Activated naive CD8-positive, alpha-beta T cell treated with anti-CD3 and anti-CD28 coated beads for 36 hours (primary cell): ENCODE results near the gene RHAG. TPM values are rescaled to one million over a fixed set of nuclear protein-coding genes. Genes with fewer than 3 reads are reported as not detected.
"Not testable (repeated sequence)": the region's sequence is repeated elsewhere in the genome, so short reads cannot be mapped to it uniquely, and the experiment has no call there.

ENCODE experiments used
- DNase-seq: peaks from one replicate; pipeline ENCODE4 v3.0.0; 2021
- H3K27ac Mint-ChIP-seq: one replicate; pipeline ENCODE4 v1.8.0; 2022; ENCODE audit warnings: mild to moderate bottlenecking, moderate library complexity, mixed read lengths
- H3K27me3 Mint-ChIP-seq: one replicate; pipeline ENCODE4 v1.8.0; 2022; ENCODE audit warnings: mild to moderate bottlenecking, mixed read lengths
- H3K36me3 Mint-ChIP-seq: one replicate; pipeline ENCODE4 v1.8.0; 2021; ENCODE audit warnings: mild to moderate bottlenecking, mixed read lengths
- H3K4me1 Mint-ChIP-seq: one replicate; pipeline ENCODE4 v1.8.0; 2021; ENCODE audit warnings: mixed read lengths
- H3K4me3 Mint-ChIP-seq: one replicate; pipeline ENCODE4 v1.8.0; 2022; ENCODE audit warnings: mild to moderate bottlenecking, moderate library complexity, mixed read lengths
- H3K9me3 Mint-ChIP-seq: one replicate; pipeline ENCODE4 v1.8.0; 2022; ENCODE audit warnings: mixed read lengths
- total RNA-seq, 2 experiments: library from RNA; stranded (reverse); gene quantifications; one replicate each; pipeline ENCODE4 v1.2.3, GENCODE V29; 2021

RHAG gene
- total RNA-seq, 2 experiments from 2014 or later: not detected

DNA sequence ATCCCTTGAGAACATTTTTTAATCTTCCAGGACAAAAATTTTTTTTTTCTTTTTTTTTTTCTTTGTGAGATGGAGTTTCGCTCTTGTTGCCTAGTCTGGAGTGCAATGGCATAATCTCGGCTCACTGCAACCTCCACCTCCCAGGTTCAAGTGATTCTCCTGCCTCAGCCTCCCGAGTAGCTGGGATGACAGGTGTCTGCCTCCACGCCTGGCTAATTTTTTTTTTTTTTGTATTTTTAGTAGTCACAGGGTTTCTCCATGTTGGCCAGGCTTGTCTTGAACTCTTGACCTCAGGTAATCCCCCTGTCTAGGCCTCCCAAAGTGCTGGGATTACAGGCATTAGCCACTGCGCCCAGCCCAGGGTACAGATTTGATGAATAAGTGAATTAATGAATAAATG is 22.5 kb downstream of the RHAG start:
- not testable (repeated sequence) for H3K4me3 Mint-ChIP-seq, H3K27ac Mint-ChIP-seq, H3K36me3 Mint-ChIP-seq, H3K9me3 Mint-ChIP-seq, DNase-seq, H3K4me1 Mint-ChIP-seq
- H3K27me3 Mint-ChIP-seq: peaks cover 16% of the 10 kb centered on the region

DNA sequence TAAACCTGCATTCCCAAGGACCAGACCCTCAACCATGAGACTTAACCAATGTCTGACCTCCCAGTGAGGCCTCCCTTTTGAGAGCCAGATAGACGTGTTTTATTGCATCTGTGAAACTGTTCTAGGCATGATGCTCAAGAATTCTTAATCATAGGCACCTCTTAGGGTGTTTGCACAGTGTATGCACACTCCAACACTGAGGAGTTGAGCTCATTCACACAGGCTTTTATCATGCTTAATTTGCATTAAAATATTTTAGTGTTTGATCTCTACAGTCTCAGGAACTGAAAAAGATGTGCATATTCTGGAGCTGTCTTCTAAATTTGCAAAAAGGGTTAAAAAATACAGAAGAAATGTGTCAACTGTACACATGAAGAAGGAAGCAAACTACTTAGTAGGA is 27.4 kb downstream of the RHAG start:
- no peak overlapping the region for H3K4me3 Mint-ChIP-seq
- no peaks in the 10 kb centered on the region for H3K36me3 Mint-ChIP-seq
- no peaks in the 10 kb centered on the region for H3K9me3 Mint-ChIP-seq
- H3K27ac Mint-ChIP-seq: no peak overlapping the region
- peaks cover 24% of the 10 kb centered on the region for H3K27me3 Mint-ChIP-seq
- no peaks in the 10 kb centered on the region for H3K4me1 Mint-ChIP-seq
- no peak for DNase-seq

DNA sequence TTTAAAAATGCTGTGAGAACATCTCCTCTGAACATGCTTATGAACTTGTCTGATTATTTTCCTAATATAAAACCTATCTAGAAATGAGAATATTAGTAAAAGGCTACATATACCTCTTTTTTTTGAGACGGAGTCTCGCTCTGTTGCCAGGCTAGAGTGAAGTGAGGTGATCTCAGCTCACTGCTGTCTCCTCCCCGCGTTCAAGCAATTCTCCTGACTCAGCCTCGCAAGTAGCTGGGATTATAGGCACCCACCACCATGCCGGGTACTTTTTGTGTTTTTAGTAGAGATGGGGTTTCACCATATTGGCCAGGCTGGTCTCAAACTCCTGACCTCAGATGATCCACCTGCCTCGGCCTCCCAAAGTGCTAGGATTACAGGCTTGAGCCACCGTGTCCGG is 28.4 kb downstream of the RHAG start:
- not testable (repeated sequence) for H3K36me3 Mint-ChIP-seq, H3K4me1 Mint-ChIP-seq, DNase-seq, H3K9me3 Mint-ChIP-seq, H3K4me3 Mint-ChIP-seq, H3K27ac Mint-ChIP-seq
- H3K27me3 Mint-ChIP-seq: peaks cover 22% of the 10 kb centered on the region

DNA sequence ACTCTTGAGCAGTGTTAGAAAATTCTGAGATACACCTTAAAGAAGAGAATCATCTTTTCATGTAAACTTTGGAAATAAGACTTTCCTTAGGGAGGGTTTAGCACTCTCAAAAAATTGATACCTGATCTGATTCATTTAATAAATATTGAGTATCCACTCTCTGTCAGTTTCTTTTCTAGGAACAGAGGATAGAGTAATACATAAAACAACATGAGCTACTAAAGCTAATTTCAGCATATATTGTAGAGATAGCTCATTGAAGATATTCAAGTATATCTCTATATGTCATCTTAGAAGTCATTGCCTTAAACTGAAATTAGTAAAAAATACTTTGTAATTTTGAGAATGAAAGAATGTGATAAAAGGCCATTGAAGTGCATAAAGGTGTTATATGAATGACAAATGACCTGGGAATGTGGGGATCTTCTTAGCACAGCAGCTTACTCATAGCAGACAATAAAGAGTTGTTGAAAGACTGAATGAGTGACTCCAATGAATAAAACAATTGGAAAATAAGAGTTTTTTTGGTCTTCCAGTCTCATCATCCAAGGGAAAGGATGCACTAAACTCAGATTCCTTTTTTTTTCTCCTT is 29.2 kb downstream of the RHAG start:
- no peak overlapping the region for H3K4me3 Mint-ChIP-seq
- H3K27me3 Mint-ChIP-seq: peaks cover 15% of the 10 kb centered on the region
- H3K27ac Mint-ChIP-seq: no peak overlapping the region
- no peaks in the 10 kb centered on the region for H3K4me1 Mint-ChIP-seq
- no peaks in the 10 kb centered on the region for H3K36me3 Mint-ChIP-seq
- H3K9me3 Mint-ChIP-seq: peaks cover 4% of the 10 kb centered on the region
- no peak for DNase-seq

DNA sequence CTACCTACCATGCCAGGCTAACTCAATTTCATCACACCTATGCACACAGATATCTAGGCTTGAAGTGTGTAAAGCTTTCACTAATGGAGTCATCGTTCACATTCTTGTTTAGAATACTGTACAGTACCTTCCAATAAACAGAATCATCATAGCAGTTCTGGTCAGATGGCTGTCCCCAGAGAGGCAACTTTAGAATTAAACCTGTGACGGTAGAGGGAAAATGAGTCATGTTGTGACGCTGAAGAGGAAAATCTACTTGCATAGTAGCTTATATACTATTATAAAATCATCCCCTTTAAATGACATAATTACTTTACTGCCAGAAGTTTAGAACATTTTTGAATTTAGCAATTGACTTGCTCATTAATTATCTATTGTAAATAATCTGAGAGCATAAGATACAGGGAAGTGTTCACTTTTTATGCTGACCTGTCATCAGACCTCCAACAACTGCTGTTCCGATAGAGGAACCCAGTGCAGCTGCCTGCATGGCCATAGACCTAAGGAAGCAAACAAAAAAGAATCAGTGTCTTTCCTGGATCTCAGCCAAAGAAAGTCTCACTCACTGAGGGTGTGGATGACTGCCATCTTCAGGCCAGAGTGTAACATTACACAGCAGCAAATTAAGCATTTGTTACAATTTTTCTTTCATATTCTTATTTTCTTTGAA is 29.8 kb downstream of the RHAG start:
- H3K36me3 Mint-ChIP-seq: no peaks in the 10 kb centered on the region

DNA sequence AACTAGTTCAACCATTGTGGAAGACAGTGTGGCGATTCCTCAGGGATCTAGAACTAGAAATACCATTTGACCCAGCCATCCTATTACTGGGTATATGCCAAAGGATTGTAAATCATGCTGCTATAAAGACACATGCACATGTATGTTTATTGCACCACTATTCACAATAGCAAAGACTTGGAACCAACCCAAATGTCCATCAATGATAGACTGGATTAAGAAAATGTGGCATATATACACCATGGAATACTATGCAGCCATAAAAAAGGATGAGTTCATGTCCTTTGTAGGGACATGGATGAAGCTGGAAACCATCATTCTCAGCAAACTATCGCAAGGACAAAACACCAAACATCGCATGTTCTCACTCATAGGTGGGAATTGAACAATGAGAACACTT is 32.6 kb downstream of the RHAG start:
- H3K9me3 Mint-ChIP-seq, DNase-seq, H3K27ac Mint-ChIP-seq, H3K4me3 Mint-ChIP-seq, H3K36me3 Mint-ChIP-seq, H3K4me1 Mint-ChIP-seq: not testable (repeated sequence)
- peaks cover 17% of the 10 kb centered on the region for H3K27me3 Mint-ChIP-seq

More for the DNA sequence above, 29.8 kb downstream of the RHAG start:
- Mint-ChIP-seq H3K9me3 (peaks cover 4% of the 10 kb centered on the region), H3K27ac (no peak overlapping the region), H3K4me1 (no peaks in the 10 kb centered on the region), H3K27me3 (peaks cover 14% of the 10 kb centered on the region), H3K4me3 (no peak overlapping the region)
- peak; percentile 6 for DNase-seq

DNA sequence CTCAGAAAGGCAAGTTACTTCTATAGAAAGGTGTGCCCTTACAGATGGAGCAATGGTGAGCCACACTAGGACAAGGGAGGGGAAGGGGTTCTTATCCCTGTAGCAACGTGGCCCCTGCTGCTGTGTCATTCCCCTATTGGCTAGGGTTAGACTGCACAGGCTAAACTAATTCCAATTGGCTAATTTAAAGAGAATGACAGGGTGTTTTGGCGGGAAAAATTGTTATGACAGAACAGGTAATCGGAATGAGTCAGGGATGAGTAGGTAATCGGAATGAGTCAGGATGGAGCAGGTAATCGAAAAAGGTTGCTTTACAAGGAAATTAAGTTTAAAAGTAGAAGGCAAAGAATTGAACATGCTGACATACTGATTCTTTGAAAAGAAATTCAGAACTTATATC is 49.4 kb downstream of the RHAG start:
- not testable (repeated sequence) for H3K27ac Mint-ChIP-seq, H3K36me3 Mint-ChIP-seq, H3K4me1 Mint-ChIP-seq, H3K27me3 Mint-ChIP-seq, DNase-seq, H3K4me3 Mint-ChIP-seq, H3K9me3 Mint-ChIP-seq

DNA sequence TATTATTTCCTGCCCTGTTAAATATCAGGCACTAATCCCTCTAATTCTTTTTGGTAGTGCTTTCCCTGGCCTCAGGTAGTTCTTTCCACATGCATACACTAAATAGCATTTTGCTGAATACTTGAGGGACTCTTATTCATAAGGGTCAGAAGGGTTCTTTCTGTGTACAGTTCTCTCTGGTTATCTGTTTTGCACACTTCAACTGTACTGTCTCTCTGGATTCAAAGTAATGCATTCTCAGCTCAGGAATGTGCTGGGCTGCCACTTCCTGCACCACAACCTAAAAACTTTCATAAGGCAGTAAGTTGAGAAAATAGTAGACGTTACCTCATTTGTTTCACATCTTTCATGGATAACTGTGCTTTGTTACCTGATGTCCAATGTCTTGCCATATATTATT is 54.1 kb downstream of the RHAG start:
- DNase-seq: no peak
- Mint-ChIP-seq H3K27me3 (peaks cover 15% of the 10 kb centered on the region), H3K36me3 (no peaks in the 10 kb centered on the region), H3K27ac (no peak overlapping the region), H3K4me3 (no peak overlapping the region), H3K9me3 (peaks cover 3% of the 10 kb centered on the region), H3K4me1 (no peaks in the 10 kb centered on the region)

DNA sequence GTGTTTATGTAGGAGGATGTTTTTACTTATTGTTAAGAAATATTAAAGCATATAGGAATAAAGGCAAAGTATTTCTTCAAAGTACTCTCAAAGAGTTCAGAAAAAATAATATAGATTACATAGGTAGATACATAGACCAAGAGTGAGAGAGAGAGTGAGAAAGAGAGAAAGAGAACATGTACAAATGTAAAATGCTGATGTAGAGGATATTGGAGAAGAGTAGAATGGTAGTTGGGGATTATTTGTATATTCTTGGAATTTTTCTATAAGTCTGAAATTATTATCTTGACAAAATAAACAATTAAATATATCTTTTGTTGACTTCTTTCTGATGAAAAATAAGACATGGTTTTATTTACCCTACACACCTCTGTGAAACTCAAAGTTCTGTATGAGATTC is 57.0 kb downstream of the RHAG start:
- DNase-seq: no peak
- Mint-ChIP-seq H3K27ac (no peak overlapping the region), H3K4me1 (no peaks in the 10 kb centered on the region), H3K27me3 (peaks cover 15% of the 10 kb centered on the region), H3K4me3 (no peak overlapping the region), H3K9me3 (peaks cover 3% of the 10 kb centered on the region), H3K36me3 (no peaks in the 10 kb centered on the region)

DNA sequence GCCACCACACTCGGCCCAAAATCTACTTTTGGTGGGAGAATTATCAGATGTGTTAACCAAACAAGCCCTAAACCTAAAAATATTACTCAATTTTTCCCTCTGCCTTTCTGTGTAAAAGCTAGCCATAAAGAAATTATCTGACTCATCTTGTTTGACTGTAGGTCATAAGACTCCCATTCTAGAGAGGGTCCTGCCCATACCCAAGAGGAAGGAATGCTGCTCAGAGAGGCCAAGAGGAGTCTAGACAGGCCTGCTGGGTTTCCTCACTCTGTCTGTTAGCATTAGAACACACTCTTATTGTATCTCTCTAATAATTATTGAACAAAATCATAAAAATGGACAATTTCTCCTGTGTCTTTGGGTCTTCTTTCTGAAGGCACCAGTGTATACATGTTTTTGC is 60.0 kb downstream of the RHAG start:
- no peak overlapping the region for H3K27ac Mint-ChIP-seq
- no peak for DNase-seq
- peaks cover 7% of the 10 kb centered on the region for H3K27me3 Mint-ChIP-seq
- H3K9me3 Mint-ChIP-seq: peaks cover 3% of the 10 kb centered on the region
- no peaks in the 10 kb centered on the region for H3K36me3 Mint-ChIP-seq
- H3K4me1 Mint-ChIP-seq: no peaks in the 10 kb centered on the region
- H3K4me3 Mint-ChIP-seq: no peak overlapping the region

DNA sequence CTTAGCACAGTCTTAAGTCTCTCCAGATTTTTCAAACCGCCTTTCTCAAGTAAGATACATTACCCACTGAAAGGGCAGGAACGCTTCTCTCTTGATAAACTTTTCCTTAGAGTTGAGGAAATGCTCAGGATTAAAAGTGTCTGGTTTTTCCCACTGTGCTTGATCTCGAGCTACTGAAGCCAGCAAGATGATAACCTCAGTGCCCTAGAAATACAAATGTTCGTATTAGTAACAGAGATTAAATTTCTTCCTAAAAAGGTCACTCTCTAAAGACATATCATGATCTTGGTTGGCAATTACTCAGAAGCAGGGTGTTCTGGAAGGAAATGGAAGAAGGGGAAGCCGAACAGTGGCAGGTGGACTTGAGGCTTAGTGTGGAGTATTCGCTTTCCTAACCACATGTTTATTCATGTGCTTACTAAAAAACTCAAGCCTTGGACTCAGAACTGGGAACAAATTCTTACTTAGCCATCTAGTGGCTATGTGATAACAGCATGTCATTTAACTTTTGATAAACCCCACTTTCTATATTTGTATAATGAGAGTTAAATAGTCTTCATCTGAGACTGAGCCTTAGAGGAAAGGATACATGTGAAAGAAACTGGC is 66.1 kb downstream of the RHAG start:
- Mint-ChIP-seq H3K27me3 (peaks cover 14% of the 10 kb centered on the region), H3K4me3 (no peak overlapping the region), H3K9me3 (no peaks in the 10 kb centered on the region), H3K4me1 (no peaks in the 10 kb centered on the region), H3K36me3 (no peaks in the 10 kb centered on the region), H3K27ac (no peak overlapping the region)
- no peak for DNase-seq

DNA sequence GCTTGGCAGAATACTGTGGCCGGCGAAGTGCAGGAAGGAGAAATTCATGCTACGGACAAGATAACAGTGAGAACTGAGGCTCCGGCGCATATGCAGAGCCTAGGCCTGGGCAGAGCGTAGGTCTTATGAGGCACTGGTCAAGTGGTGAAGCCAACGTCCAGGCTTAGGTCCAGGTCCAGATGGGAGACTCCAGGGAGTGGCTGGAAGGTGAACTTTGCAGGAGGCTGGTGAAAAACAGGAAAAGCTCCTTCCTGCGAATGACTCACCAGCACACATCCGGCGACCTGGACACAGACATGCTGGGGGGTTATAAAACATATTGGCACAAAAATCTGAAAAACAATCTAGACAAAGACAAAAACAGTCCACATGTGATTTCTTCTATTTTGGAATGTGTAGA is 70.8 kb downstream of the RHAG start:
- no peaks in the 10 kb centered on the region for H3K4me1 Mint-ChIP-seq
- DNase-seq: no peak
- H3K36me3 Mint-ChIP-seq: no peaks in the 10 kb centered on the region
- H3K27ac Mint-ChIP-seq: no peak overlapping the region
- H3K4me3 Mint-ChIP-seq: no peak overlapping the region
- peaks cover 25% of the 10 kb centered on the region for H3K27me3 Mint-ChIP-seq
- no peaks in the 10 kb centered on the region for H3K9me3 Mint-ChIP-seq

DNA sequence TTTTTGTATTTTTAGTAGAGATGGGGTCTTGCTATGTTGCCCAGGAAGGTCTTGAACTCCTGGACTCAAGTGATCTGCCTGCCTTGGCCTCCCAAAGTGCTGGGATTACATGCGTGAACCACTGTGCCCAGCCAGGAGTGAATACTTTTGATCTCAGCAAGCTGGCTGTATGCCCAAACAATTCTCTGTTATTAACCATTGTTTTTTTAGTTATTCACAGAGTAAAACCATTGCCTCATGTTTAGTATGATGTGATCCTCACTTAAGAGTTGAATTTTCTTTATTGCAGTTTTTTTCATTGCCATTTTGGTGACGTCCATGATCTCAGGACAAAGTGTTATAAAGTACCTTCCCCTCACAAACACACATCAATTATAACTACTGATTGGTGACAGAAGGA is 71.4 kb downstream of the RHAG start:
- no peaks in the 10 kb centered on the region for H3K36me3 Mint-ChIP-seq
- peaks cover 25% of the 10 kb centered on the region for H3K27me3 Mint-ChIP-seq
- no peaks in the 10 kb centered on the region for H3K4me1 Mint-ChIP-seq
- DNase-seq: no peak
- no peaks in the 10 kb centered on the region for H3K9me3 Mint-ChIP-seq
- no peak overlapping the region for H3K4me3 Mint-ChIP-seq
- no peak overlapping the region for H3K27ac Mint-ChIP-seq

DNA sequence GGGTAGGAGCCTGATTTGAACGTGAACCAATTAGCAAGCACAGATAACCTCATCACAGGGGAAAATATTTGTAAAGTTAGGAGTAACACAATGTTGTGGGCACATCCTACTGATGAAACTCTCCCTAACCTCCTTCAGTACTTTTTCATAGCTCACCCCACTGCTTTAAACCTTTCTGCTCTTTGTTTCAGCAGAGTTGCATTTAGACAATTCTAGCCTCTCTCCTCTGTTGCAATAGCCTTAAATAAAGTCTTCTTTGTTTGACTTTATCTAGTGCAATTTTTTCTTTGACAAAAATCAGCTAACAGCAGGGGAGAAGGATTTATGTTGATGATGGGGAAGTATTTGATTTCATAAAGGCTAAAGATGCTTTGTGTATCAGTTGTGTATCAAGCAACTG is 72.1 kb downstream of the RHAG start:
- H3K27ac Mint-ChIP-seq: no peak overlapping the region
- H3K36me3 Mint-ChIP-seq: no peaks in the 10 kb centered on the region
- H3K9me3 Mint-ChIP-seq: no peaks in the 10 kb centered on the region
- H3K4me3 Mint-ChIP-seq: no peak overlapping the region
- no peak for DNase-seq
- peaks cover 24% of the 10 kb centered on the region for H3K27me3 Mint-ChIP-seq
- H3K4me1 Mint-ChIP-seq: no peaks in the 10 kb centered on the region

DNA sequence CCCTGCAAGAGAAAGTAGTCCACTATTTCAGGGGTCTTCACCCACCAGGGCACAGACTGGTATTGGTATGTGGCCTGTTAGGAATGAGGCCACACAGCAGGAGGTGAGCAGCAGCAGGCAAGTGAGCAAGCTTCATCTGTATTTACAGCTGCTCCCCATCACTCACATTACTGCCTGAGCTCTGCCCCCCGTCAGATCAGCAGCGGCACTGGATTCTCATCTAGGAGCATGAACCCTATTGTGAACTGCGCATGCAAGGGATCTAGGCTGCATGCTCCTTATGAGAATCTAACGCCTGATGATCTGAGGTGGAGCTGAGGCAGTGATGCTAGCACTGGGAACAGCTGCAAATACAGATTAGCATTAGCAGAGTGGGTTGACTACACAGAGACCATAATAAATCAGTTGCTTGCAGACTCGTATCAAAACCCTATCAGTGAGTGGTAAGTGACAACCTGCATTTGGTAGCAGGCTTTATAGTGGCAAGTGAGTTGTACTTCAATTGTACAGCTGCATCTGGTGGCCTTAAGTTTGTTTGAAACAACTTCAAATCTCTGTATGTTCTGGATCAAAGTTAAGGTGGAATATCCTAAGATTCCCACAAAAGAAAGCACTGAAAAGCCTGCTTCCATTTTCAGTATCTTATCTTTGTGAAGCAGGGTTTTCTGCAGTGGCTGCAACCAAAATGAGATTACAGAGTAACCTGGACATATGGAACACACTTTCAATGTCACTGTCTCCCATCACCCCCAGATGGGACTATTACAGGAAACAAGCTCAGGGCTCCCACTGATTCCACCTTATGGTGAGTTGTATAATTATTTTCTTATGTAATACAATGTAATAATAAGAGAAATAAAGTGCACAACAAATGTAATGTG is 73.4 kb downstream of the RHAG start:
- Mint-ChIP-seq H3K27me3 (peaks cover 20% of the 10 kb centered on the region), H3K27ac (no peak overlapping the region), H3K36me3 (no peaks in the 10 kb centered on the region), H3K4me1 (no peaks in the 10 kb centered on the region), H3K4me3 (no peak overlapping the region), H3K9me3 (no peaks in the 10 kb centered on the region)
- DNase-seq: no peak
